Measurements from ENCODE around the gene LINC01488.

- TF ChIP-seq EZH2 (IDR thresholded peaks at IDR 0.05; ENCODE audit: insufficient read depth, poor library complexity, severe bottlenecking) (no peak), EZH2phosphoT487 (IDR thresholded peaks at IDR 0.05; ENCODE audit: insufficient read depth, low read depth) (no peak)
Observed at GRCh38 chr11:69535908-69536307, 54.4 kb downstream of the LINC01488 start.

Data from GM23248 (cell line).